ENCODE measurements around the gene CCDC187. TPM values are rescaled to one million over a fixed set of nuclear protein-coding genes. Genes with fewer than 3 reads are reported as not detected.
A peak's percentile ranks its signal among the peaks of the same experiment; 100 is the strongest.

The CCDC187 gene
- total RNA-seq, 1 experiment from 2014 or later = 0.04 TPM

DNA sequence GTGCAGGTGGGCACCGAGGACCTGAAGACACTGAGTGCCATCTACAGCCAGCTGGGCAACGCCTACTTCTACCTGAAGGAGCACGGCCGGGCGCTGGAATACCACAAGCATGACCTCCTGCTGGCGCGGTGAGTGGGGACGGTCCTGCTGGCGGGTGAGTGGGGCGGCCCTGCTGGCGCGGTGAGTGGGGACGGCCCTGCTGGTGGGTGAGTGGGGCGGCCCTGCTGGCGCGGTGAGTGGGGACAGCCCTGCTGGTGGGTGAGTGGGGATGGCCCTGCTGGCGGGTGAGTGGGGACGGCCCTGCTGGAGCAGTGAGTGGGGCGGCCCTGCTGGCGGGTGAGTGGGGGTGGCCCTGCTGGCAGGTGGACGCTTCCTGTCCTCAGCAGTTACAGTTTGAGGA is 30.6 kb upstream of the CCDC187 start:
- ChIA-PET POLR2A (no interaction called here), CTCF (no interaction called here)
- Mint-ChIP-seq H3K27ac (no peak overlapping the region), H3K27me3 (ENCODE audit: low read depth) (no peaks in the 10 kb centered on the region), H3K9me3 (no peaks in the 10 kb centered on the region), H3K4me3 (no peak overlapping the region), H3K36me3 (no peaks in the 10 kb centered on the region), H3K4me1 (no peaks in the 10 kb centered on the region)
- DNase-seq (ENCODE audit: low spot score) (no peak), ATAC-seq (no peak)
- TF ChIP-seq, protein P1, sequence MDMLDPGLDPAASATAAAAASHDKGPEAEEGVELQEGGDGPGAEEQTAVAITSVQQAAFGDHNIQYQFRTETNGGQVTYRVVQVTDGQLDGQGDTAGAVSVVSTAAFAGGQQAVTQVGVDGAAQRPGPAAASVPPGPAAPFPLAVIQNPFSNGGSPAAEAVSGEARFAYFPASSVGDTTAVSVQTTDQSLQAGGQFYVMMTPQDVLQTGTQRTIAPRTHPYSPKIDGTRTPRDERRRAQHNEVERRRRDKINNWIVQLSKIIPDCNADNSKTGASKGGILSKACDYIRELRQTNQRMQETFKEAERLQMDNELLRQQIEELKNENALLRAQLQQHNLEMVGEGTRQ (CRISPR knock-in tag; IDR thresholded peaks at IDR 0.05) = no peak
- TF ChIP-seq, protein P2, sequence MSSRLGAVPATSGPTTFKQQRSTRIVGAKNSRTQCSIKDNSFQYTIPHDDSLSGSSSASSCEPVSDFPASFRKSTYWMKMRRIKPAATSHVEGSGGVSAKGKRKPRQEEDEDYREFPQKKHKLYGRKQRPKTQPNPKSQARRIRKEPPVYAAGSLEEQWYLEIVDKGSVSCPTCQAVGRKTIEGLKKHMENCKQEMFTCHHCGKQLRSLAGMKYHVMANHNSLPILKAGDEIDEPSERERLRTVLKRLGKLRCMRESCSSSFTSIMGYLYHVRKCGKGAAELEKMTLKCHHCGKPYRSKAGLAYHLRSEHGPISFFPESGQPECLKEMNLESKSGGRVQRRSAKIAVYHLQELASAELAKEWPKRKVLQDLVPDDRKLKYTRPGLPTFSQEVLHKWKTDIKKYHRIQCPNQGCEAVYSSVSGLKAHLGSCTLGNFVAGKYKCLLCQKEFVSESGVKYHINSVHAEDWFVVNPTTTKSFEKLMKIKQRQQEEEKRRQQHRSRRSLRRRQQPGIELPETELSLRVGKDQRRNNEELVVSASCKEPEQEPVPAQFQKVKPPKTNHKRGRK (CRISPR knock-in tag; IDR thresholded peaks at IDR 0.05; ENCODE audit: borderline replicate concordance) = no peak
- TF ChIP-seq, protein P3, sequence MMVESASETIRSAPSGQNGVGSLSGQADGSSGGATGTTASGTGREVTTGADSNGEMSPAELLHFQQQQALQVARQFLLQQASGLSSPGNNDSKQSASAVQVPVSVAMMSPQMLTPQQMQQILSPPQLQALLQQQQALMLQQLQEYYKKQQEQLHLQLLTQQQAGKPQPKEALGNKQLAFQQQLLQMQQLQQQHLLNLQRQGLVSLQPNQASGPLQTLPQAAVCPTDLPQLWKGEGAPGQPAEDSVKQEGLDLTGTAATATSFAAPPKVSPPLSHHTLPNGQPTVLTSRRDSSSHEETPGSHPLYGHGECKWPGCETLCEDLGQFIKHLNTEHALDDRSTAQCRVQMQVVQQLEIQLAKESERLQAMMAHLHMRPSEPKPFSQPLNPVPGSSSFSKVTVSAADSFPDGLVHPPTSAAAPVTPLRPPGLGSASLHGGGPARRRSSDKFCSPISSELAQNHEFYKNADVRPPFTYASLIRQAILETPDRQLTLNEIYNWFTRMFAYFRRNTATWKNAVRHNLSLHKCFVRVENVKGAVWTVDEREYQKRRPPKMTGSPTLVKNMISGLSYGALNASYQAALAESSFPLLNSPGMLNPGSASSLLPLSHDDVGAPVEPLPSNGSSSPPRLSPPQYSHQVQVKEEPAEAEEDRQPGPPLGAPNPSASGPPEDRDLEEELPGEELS (CRISPR knock-in tag; IDR thresholded peaks at IDR 0.05) = no peak
- TF ChIP-seq ESRRA (CRISPR knock-in tag; IDR thresholded peaks at IDR 0.05; ENCODE audit: borderline replicate concordance) (no peak), TEAD1 (CRISPR knock-in tag; IDR thresholded peaks at IDR 0.05) (no peak), FOXP1 (CRISPR knock-in tag; IDR thresholded peaks at IDR 0.05; ENCODE audit: borderline replicate concordance) (0 out of 2 replicates have a peak, but pooled peaks have one; percentile 17), NR3C1 (CRISPR knock-in tag; conservative IDR thresholded peaks at IDR 0.05; ENCODE audit: low read depth) (no peak), PRDM15 (CRISPR knock-in tag; IDR thresholded peaks at IDR 0.05) (no peak)

- no peak; the same call in 1 of the 2 replicates for ATAC-seq
- Mint-ChIP-seq H3K27ac (no peak overlapping the region), H3K27me3 (ENCODE audit: low read depth) (no peaks in the 10 kb centered on the region), H3K36me3 (no peaks in the 10 kb centered on the region), H3K9me3 (no peaks in the 10 kb centered on the region), H3K4me1 (peaks cover 4% of the 10 kb centered on the region), H3K4me3 (no peak overlapping the region)
- ChIA-PET CTCF (interaction anchor here (1.4 kb wide), 1 partner anchor 30 kb away, joined by 3 read pairs; the partner anchor contains the start of gene DNLZ), POLR2A (no interaction called here)
- no peak for DNase-seq (ENCODE audit: low spot score)
- TF ChIP-seq SMAD4 (CRISPR knock-in tag; IDR thresholded peaks at IDR 0.05) (no peak), MYBL2 (CRISPR knock-in tag; IDR thresholded peaks at IDR 0.05) (no peak), ETV6 (CRISPR knock-in tag; IDR thresholded peaks at IDR 0.05) (no peak), NFYB (CRISPR knock-in tag; conservative IDR thresholded peaks at IDR 0.05; ENCODE audit: low read depth) (no peak), NR3C1 (CRISPR knock-in tag; conservative IDR thresholded peaks at IDR 0.05; ENCODE audit: low read depth) (no peak), ZNF232 (CRISPR knock-in tag; IDR thresholded peaks at IDR 0.05) (no peak), ELF4 (CRISPR knock-in tag; IDR thresholded peaks at IDR 0.05; ENCODE audit: low read depth) (no peak), FOXJ3 (CRISPR knock-in tag; IDR thresholded peaks at IDR 0.05; ENCODE audit: borderline replicate concordance) (no peak), ZBTB21 (CRISPR knock-in tag; IDR thresholded peaks at IDR 0.05; ENCODE audit: borderline replicate concordance) (no peak)
- TF ChIP-seq, protein P2 (CRISPR knock-in tag; IDR thresholded peaks at IDR 0.05; ENCODE audit: borderline replicate concordance) = no peak
- TF ChIP-seq, protein P4, sequence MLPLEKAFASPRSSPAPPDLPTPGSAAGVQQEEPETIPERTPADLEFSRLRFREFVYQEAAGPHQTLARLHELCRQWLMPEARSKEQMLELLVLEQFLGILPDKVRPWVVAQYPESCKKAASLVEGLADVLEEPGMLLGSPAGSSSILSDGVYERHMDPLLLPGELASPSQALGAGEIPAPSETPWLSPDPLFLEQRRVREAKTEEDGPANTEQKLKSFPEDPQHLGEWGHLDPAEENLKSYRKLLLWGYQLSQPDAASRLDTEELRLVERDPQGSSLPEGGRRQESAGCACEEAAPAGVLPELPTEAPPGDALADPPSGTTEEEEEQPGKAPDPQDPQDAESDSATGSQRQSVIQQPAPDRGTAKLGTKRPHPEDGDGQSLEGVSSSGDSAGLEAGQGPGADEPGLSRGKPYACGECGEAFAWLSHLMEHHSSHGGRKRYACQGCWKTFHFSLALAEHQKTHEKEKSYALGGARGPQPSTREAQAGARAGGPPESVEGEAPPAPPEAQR (CRISPR knock-in tag; IDR thresholded peaks at IDR 0.05) = no peak
- TF ChIP-seq, protein P5, sequence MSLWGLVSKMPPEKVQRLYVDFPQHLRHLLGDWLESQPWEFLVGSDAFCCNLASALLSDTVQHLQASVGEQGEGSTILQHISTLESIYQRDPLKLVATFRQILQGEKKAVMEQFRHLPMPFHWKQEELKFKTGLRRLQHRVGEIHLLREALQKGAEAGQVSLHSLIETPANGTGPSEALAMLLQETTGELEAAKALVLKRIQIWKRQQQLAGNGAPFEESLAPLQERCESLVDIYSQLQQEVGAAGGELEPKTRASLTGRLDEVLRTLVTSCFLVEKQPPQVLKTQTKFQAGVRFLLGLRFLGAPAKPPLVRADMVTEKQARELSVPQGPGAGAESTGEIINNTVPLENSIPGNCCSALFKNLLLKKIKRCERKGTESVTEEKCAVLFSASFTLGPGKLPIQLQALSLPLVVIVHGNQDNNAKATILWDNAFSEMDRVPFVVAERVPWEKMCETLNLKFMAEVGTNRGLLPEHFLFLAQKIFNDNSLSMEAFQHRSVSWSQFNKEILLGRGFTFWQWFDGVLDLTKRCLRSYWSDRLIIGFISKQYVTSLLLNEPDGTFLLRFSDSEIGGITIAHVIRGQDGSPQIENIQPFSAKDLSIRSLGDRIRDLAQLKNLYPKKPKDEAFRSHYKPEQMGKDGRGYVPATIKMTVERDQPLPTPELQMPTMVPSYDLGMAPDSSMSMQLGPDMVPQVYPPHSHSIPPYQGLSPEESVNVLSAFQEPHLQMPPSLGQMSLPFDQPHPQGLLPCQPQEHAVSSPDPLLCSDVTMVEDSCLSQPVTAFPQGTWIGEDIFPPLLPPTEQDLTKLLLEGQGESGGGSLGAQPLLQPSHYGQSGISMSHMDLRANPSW (CRISPR knock-in tag; conservative IDR thresholded peaks at IDR 0.05; ENCODE audit: low read depth) = no peak
Measured at GRCh38 chr9:136333486-136333885, 29.6 kb upstream of the CCDC187 start.
